Measurements from ENCODE around the gene PNN.

DNA sequence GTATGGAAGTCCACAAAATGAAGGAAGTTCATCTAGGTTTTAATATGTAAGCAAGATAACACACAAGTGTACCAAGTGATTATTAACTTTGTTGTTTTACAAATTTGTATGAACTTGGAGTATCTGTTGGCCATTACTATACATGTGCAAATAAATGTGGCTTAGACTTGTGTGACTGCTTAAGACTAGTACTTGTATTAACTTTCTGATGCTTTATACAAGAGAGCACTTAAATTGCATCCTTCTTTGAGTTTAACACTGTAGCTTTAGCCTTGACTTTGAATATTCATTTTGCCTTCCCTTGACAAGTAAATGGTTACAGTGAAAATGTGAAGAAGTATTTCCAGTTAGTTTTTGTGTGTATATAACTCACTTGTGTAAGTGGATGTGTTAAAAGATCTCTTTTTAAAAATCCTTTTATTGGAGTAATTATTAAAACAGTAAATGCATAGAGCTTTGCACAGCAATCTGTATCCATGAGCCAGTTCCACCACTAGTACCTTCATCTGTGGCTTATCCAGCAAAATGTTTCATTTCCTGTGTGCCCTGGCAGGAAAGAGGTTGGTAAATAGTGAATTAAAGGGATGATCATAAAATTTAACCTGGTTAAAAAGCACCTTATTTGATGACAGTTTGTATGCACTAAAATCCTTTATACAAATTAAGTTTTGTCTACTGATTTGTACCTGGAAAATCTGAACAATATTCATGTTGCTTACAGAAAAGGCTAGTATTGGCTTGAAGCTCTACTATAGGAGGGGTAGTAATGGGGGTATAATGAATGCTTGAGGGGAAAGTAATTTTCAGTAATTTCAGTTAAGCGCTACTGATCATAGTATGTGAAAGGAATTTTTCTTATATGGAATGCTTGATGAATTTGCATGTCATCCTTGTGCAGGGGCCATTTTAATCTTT, 8.0 kb downstream of the PNN start:
- TF ChIP-seq POLR2A (IDR thresholded peaks at IDR 0.05), result no peak
- TF ChIP-seq, protein P1, sequence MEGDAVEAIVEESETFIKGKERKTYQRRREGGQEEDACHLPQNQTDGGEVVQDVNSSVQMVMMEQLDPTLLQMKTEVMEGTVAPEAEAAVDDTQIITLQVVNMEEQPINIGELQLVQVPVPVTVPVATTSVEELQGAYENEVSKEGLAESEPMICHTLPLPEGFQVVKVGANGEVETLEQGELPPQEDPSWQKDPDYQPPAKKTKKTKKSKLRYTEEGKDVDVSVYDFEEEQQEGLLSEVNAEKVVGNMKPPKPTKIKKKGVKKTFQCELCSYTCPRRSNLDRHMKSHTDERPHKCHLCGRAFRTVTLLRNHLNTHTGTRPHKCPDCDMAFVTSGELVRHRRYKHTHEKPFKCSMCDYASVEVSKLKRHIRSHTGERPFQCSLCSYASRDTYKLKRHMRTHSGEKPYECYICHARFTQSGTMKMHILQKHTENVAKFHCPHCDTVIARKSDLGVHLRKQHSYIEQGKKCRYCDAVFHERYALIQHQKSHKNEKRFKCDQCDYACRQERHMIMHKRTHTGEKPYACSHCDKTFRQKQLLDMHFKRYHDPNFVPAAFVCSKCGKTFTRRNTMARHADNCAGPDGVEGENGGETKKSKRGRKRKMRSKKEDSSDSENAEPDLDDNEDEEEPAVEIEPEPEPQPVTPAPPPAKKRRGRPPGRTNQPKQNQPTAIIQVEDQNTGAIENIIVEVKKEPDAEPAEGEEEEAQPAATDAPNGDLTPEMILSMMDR (IDR thresholded peaks at IDR 0.05), result no peak

Measured in tibial nerve (tissue), 3 donors.